Activated T-helper 1 cell treated with anti-CD3 and anti-CD28 coated beads, Interleukin-2, amount 50 U/mL, for 16 hours (primary cell): ENCODE results near the gene ASAP2.

Experiments
- DNase-seq, 2 donors: peaks; one replicate each; pipeline ENCODE4 v3.0.0-alpha.2; 2020; ENCODE audit warnings: low read depth in 1 of 2, low spot score in 1 of 2

Gene ASAP2

DNA sequence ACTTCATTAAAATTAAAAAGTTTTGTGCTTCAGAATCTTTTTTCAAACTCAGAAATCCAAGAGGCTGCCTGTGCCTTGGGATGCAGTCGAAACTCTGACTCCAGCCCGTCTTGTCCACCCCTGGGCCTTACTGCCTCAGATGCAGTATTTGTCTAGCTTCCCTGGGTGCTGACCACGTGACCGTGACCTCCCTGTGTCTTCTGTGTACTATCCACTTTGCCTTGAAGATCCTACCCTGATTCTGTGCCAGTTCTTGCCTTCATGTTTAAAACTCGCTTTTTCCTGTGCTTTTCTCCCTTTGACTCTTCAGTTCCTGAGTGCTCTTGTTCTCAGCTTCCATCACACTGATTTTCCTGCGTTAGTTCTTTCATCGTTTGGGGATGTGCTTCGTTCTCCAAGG lies 136.0 kb downstream of the ASAP2 start:
- no peak for DNase-seq

DNA sequence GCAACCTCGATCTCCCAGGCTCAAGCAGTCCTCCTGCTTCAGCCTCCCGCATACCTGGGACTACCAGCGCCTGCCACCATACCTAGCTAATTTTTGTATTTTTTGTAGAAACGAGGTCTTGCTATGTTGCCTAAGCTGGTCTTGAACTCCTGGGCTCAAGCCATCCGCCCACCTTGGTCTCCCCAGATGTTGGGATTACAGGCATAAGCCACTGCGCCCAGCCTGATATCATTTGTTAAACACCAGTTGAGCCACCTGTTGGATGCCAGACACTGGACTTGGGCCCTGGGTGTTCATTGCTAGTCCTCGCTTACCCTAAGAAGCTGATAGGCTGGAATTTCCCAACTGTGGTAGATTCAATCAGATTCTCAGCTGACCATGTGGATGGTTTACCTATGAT lies 136.9 kb downstream of the ASAP2 start:
- no peak for DNase-seq

- no peak for DNase-seq
Observed at GRCh38 chr2:9344434-9344833, 137.8 kb downstream of the ASAP2 start.

DNA sequence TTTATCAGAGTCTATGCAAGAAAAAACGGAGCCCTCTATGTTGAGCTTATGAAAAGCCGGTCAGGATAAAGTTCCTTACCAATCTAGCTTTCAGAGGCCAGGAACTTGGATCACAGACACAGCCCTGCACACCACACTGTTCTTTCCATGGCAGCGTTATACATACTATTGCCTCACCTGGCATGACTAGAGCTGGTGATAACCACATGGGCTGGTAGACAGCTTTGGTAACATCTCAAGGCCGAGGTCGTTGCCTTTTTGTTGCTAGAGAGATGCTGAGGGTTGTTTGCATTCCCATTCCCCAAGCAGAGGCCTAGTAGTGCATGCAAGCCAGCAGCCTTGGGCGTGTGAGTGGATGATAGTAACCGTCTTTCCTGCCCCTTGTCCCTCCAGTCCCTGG lies 138.7 kb downstream of the ASAP2 start:
- DNase-seq, result no peak

DNA sequence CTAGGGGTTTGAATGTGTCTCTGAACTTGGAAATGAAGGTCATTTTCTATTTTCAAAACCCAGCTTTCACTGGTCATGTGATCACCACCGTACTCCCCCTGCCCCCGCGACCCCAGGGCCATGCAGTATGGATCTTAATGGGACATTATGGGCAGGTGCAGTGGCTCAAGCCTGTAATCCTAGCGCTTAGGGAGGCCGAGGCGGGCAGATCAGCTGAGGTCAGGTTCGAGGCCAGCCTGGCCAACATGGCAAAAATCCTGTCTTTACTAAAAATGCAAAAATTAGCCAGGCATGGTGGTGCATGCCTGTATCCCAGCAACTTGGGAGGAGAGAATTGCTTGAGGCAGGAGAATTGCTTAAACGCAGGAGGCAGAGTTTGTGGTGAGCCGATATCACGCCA lies 139.4 kb downstream of the ASAP2 start:
- no peak for DNase-seq

DNA sequence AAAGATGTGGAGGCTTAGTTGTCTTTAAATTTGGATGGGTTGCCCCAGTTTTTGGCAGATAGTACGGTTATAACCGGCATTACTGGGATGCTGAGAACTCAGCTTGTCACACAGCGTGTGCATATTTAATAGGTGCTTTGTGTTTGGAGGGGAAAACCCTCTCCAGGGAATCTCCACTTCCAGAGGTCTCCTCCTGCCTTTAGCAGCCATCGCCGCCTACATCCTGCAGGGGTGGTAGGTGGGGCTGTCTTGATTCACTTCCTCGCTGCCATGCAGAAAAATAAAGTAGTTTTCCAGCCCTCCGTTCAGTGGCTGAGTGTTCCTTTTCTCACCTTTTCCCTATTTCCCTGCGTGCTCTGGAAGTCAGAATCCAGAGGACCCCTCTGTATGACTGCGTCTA lies 140.3 kb downstream of the ASAP2 start:
- no peak for DNase-seq

DNA sequence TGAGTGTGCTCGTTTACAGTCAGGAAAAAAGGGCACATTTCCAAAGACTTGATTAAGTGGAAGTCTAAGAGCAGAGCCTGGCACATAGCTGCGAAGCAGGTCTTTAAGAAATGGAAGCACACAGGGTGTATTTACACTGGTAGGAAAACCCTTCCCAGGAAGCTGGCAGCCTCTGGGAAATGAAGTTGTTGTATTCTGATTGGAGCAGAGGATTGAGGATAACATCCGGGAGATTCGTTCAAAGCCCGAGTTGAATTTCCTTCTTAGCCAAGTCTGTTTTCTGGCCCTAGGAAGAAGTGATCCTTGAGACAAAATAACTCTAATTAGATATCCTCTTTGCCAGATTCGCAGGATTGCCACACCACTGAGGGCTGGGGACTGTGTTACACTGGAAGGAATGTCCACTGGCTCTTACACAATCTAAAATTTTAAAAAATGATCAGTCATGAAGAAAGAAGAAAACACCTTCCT lies 140.8 kb downstream of the ASAP2 start:
- DNase-seq, result no peak

DNA sequence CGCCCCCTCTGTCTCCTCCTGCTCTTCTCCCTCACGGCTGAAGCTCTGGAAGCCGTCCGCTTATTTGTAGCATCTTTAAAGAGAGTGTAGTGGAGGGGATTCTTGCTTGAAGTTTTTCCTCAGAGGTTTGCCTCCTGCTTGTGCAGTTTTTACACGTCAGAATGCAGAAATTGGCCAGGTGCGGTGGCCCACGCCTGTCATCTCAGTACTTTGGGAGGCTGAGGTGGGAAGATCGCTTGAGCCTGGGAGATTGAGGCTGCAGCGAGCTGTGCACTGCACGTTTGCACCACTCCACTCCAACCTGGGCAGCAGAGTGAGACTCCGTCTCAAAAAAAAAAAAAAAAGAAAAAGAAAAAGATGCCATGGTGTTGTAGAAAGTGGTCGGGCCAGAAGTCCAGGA lies 147.7 kb downstream of the ASAP2 start:
- DNase-seq, result no peak

GRCh38 chr2:9355270-9355669 lies 148.7 kb downstream of the ASAP2 start:
- DNase-seq, result no peak

GRCh38 chr2:9355716-9356115 lies 149.1 kb downstream of the ASAP2 start:
- no peak for DNase-seq

DNA sequence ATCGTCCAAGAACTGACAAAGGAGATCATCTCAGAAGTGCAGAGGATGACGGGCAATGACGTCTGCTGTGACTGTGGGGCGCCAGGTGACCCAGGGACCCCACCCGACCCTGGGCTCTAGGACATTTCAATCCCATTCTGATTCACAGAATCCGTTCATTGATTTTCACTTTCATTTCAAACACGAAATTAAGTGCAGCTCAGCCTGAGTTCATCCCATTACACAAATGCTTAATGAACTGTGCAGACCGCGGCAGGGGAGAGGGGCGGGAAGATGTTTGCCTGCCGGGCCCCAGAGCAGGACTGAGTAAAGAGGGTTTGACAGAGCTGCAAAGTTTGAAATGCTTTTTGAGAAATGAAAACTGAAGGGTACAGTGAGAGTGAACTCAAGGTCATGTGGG lies 149.6 kb downstream of the ASAP2 start:
- DNase-seq, result no peak

- DNase-seq, result no peak
Observed at GRCh38 chr2:9358846-9359245, 152.2 kb downstream of the ASAP2 start.

DNA sequence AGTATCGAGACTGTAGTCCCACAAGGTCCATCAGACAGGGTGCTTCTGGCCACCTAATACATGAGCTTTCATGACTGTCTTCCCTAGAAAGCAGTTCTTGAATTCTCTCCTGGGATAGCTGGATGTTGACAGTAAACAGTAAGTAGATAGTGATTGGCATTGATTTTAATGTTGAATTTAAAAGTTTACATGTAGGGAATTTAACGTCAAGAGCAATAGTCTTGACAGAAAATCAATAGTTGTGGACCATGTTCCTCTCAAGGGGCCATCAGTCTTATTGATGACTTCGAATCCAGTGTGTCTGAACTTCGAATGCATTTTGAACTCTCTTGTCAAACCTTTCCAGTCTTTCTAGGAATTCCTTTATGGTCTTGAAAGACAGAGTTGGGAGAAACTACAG lies 152.9 kb downstream of the ASAP2 start:
- no peak for DNase-seq

DNA sequence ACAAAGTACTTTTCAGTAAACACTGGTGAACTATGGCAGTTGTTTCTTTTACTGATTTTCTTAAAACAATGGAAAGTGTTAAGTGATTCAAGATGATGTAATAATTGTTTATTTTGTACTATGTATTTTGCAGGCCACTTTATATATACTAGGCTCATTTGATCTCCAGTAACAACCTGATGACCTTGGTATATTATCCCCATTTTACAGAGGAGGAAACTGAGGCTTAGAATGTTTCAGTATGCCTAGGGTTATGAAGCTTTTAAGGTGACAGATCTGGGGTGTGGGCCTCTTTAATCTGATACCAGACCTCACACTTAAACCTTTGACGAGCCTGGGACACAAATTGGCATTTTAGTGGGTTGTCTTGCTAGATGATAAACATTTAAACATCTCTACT lies 153.5 kb downstream of the ASAP2 start:
- no peak for DNase-seq

- DNase-seq, result no peak
Observed at GRCh38 chr2:9360701-9361100, 154.1 kb downstream of the ASAP2 start.

- DNase-seq, result no peak
Observed at GRCh38 chr2:9364373-9364772, 157.8 kb downstream of the ASAP2 start.

- no peak for DNase-seq
Observed at GRCh38 chr2:9364791-9365497, 158.3 kb downstream of the ASAP2 start.

- no peak for DNase-seq
Observed at GRCh38 chr2:9365498-9366019, 158.9 kb downstream of the ASAP2 start.

GRCh38 chr2:9366026-9366425 lies 159.4 kb downstream of the ASAP2 start:
- no peak for DNase-seq

GRCh38 chr2:9370746-9371145 lies 164.1 kb downstream of the ASAP2 start:
- no peak for DNase-seq

GRCh38 chr2:9373047-9373446 lies 166.4 kb downstream of the ASAP2 start:
- no peak for DNase-seq

DNA sequence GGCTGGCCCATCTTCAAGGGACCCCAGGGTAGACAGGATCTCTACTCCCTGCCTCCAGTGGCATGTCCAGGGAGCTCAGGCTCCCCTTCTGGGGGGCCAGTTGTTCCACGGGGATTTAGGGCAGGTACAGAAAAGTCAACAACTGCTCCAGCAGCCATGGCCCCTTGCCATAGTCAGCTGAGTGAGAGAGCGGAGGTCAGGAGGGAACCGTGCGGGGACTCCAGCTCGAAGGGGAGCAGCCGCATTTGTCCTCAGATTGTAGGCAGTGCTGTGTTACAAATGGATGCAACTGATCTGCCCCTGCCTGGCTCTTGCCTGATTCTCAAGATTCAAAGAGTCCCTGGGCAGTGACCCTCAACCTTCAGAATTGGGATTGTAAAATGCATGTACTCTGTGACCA lies 166.9 kb downstream of the ASAP2 start:
- DNase-seq, result no peak

DNA sequence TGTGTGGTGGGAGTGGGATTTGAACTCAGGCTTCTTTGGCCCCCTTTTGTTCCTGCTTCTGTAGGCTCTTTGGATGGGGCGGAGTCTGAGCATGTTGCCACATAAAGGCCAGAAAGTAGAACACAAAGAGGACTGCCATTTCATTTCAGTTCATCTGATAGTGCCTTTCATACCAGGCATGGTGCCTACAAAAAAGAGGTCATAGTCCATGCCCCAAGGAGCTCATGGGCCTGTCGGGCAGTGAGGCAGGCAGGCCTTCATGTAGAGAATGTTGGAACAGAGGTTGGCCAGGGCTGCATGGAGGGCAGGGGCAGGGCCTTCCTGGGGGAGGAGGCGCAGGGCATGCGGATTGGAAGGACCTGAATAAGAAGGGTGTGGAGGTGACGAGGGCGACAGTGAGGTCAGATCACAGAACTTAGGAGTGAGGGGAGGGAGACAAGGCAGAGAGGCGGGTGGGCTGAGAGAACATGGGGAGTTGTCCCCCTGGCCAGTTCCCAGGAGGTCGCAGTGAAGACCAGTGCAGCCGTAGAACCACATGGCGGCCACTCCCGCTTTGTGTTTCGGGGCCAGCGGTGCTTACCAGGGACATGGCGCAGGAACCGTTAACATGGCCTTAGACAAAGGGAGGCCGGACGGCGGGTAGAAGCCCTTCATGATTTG lies 167.6 kb downstream of the ASAP2 start:
- no peak for DNase-seq
